Measurements from ENCODE around the gene SLCO2A1.

SLCO2A1 gene

DNA sequence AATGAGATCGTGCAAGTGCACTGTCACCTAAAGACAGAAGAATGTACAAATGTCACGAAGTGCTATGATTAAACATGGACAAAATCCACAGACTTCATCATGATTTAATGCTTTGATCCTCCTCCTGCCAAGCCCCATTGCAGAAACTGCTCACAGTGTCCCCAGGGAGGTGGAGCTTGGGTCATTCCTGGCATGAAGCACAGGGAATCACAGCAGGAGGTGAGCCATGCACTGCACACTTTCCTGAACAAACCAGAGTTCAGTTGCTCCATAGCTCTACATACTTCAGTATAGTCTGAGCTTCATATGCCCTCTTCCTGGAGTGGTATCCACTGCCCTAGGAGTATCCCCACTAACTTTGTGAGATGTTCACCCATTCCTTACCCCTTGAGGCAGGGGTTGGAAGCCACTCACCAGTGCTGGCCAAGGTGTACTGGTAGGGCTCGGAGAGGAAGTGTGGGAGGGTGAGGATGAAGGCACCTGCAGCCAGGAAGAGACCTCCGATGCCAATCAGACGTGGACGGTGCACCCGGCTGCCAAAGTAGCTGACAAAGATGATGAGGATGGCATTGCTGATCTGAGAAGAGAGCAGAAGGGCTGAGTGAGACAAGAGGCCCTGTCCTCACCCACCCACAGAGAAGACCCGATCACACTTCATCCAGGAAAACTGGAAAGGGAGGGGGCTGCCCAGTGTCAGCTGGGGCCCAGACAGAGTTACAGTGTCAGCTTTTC, 56.3 kb downstream of the SLCO2A1 start:
- DNase-seq, result no peak

GRCh38 chr3:133972156-133972555, 57.6 kb downstream of the SLCO2A1 start:
- DNase-seq, result no peak

- no peak for DNase-seq
Observed at GRCh38 chr3:133970916-133971315, 58.8 kb downstream of the SLCO2A1 start.

GRCh38 chr3:133970339-133970738, 59.4 kb downstream of the SLCO2A1 start:
- no peak for DNase-seq

GRCh38 chr3:133967992-133968892, 61.5 kb downstream of the SLCO2A1 start:
- DNase-seq, result no peak

DNA sequence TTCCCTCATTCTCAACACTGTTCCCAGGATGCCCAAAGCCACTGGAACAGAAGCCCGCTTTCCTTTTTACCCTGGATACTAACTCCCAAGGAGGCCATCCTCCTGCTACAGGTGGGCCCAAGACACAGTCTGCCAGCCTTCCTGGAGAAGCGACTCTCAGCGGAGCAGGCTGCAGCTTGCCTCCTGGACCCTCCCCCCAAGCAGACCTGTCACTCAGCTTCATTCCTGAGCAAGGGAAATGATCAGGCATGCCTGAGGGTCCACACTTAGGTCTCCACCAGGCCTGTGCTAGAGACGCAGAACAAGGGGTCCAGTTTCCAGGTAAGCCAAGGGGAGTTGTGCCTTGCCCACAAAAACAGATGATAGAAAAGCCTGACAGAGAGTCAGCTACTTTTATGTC, 62.8 kb downstream of the SLCO2A1 start:
- DNase-seq, result no peak

DNA sequence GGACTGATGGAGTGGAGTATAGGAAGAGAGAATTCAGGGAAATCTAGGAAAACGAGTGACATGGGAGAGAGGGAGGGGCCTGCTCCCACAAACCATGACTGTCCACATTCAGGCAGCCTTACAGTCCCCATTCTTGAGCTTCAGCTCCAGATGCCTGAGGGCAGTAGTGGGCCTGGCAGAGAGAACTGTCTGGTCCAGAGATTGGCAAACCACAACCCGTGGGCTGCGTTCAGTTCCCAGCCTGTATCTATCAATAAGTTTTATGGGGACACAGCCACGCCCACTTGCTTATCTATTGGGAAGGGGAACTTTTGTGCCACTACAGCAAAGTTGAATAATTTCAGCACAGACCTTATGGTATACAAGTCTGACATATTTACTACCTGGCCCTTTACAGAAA, 63.8 kb downstream of the SLCO2A1 start:
- DNase-seq, result no peak

DNA sequence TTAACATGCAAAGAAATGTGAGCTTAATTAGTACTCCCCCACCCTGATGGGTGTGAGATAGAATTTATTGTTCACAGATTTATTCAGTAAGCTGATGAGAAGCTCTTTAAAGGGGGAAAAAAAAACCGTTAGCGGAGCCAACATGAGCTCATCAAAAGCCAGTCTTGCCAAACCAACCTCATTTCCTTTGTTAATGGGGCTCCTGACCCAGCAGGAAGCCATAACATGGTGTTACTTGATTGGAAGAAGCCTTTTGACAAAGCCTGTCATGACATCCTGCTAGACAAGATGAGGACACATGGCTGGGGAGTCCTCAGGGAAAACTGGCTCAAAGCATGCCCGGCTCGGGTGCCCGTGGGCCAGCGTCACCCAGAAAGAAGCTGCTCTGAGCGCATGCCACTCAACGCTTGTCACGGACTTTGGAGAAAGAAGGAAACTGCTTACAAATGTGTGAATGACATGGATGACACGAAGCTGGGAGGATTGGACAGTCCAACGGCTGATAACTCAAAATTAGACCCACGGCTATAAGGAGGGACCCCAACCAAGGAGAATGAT, 64.6 kb downstream of the SLCO2A1 start:
- DNase-seq, result no peak

DNA sequence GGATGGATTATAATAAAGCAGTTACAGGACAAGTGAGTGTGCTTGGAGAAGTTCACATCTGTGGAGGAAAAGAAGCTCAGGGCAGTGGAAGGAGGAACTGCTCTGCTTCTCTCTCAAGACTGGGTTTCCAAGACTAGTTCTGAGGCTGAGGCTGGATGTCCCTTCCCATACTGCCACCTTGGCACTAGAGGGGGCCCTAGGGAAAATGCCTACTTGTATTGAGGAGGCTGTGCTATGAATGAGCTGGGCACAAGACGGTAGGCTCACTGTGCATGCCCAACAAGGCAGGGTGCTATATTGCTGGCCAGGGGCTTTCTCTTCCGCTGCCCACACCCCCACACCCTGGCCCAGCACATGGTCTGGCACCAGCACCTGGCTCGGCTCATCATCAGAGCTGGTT, 65.2 kb downstream of the SLCO2A1 start:
- DNase-seq, result no peak

GRCh38 chr3:133963657-133964396, 65.9 kb downstream of the SLCO2A1 start:
- no peak for DNase-seq

- DNase-seq, result no peak
Observed at GRCh38 chr3:133962849-133963248, 66.9 kb downstream of the SLCO2A1 start.

DNA sequence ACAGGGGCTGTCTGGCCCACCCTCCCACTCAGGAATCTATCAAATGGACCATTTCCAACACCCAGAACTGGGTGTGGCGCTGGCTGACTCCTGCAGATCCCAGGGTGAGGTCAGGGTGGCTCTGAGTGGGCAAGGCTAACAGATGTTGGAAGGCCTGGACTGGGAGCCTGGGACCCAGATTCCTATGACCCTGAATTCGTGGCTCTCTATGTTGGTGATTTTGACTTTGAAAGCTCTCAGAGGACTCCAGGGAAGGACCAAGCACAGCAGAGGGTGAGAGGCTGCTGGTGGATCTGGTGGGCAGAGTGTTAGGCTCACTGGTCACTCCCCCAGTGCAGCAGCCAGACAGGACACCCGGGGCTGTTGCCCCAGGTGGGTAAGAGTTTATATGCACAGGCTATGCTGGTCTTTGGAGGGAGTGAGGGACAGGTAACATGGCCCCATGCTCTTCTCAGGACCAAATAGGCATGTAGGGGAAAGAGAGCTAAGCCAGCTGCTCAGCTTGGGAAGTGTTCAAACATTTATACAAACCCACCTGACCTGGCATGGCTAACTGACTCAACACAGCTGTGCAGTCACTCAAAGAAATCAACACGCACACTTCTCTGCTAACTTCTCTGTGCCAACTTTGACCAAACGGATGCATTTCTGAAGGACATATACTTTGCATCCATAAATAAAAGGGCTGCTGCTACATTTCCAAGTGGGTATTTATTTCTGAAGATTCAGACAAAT, 71.5 kb downstream of the SLCO2A1 start:
- DNase-seq, result no peak

DNA sequence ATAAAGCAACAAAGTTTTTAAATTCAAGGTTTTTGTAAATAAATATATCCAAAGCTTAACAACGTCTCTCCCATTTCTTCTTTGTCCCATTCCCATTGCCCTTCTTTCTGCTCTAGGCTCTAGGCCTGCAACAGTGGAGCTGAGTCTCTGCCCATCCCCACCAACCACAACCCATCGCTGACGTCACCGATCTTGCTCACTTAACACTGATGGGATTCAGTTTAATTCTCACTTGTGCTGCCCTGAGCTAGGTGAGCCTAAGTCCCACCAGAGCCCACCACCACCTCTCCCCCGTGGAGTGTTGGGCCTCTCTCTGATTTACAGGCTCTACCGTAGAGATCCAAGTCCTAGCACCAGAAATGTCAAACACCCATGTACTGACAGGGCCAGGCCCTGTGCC, 72.7 kb downstream of the SLCO2A1 start:
- DNase-seq, result no peak

DNA sequence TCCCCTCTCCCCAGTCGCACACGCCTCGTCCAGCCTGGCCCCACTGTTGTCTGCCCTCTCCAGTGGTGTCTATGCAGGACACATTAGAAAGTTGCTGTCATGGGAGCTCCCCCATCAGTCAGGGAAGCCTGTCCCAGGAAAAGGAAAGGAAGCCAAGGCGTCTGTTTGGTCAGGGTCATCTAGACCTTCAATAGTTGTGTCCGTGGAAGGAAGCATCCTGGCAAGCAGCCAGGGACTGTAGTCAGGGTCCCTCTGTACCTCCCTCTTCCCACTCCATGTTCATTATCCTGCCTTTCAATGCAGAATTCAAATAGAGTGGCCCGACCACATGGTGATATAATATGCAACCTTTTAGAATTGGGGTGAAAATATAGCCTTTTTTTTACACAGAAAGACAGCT, 73.4 kb downstream of the SLCO2A1 start:
- DNase-seq, result no peak

- DNase-seq, result no peak
Observed at GRCh38 chr3:133955892-133956291, 73.8 kb downstream of the SLCO2A1 start.

- no peak for DNase-seq
Observed at GRCh38 chr3:133954717-133955360, 74.9 kb downstream of the SLCO2A1 start.

DNA sequence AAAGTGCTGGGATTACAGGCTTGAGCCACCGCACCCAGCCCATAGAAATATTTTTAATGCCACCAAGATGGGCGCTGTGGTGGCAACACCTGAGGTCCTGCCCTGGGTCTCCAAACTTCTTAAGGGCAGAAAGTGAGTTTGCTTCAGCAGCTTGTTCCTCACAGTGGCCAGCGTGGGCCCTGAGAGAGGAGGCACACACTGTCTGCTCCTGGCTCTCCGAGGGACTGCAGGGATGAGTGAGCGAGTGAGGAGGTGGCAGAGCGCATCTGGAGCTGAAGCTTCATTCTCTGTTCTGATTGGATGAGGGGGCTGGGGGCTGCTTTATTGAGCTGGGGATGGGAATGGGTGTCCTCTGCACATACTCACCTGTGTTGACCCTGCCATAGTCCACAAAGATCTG, 76.4 kb downstream of the SLCO2A1 start:
- DNase-seq, result no peak

- DNase-seq, result no peak
Observed at GRCh38 chr3:133949438-133949837, 80.3 kb downstream of the SLCO2A1 start.

DNA sequence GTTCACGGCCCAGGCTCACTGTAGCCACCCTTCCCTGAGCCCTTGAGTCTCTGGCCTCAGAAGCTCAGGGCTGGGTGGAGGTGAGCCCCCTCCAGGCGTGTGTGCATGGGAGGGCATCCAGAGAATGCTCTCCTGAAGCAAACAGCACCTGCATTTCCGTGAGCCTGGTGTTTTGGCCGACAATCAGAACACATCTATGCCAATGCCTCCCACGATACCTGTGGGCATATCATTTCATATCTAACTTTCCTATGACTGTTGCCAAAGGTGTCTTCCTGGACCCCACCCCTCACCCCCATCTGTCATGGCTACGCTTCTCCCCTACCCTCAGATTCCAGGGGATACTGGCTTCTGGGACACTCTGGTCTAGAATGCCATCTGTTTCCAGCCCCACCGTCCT, 80.7 kb downstream of the SLCO2A1 start:
- no peak for DNase-seq

DNA sequence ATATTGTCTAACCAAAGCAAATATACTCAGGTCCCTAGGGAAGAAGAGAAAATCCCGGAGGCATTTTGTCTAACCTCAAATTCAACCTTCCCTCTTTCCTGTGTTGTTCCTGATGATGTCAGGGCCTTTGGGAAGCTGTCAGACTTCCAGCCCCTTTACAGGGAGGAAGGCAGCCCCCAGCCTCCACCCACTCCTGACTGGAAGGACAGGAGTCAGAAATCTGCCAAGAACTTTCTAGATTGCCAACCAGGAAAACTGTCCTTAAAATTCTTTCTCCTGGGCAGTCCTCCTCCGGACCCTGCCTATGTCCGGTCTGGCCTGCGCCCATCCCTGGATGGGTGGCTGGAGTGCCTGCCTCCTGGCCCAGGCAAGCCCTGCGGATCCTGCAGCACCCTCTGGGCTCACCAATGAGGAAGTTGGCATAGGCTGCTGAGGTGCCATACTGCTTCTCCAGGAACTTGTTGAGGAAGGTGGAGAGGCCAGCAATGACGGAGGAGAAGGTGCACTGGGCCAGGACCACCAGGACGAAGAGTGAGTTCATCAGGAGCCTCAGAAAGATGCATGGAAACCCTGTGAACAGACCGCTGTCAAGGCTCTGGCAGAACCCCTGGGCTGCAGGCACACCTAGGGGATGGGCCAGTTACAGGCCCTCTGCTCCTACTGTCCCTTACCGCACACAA, 81.5 kb downstream of the SLCO2A1 start:
- no peak for DNase-seq

DNA sequence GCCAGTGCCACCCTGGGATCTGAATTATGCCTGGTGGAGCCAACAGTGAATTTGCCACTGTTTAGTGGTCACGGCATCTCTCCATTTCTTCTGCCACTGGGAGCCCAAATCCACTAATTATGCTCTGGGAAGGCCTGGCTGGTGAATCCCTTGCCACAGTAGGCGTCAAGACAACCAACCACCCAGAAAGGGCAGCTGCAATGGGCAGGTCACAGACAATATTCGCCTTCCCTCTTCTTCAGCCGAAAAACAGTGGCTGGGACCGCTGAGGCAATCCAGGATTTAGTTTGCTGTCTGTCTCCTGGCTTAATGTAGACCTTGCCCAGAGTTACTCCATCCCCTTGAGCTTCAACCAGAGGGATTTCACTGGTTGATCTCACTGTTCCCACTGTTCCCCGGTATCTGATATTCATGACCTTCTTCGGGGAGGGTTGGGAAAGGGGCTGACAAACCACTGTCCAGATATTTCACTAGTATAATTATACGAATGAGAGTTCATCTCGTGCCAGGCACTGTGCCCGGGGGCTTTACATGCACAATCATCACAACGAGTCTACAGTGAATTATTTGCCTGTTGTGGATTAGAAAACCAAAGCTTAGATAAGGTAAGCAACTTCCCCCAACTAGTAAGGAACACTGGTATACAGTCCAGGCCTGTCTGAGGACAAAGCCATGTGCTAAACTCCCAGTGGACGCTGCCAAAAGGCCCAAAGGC, 84.2 kb downstream of the SLCO2A1 start:
- no peak for DNase-seq
